HepG2 (cell line): ENCODE measurements around the gene CTNNA3.

Experiments used
- GABPA ChIP-seq, 2 experiments: IDR thresholded peaks; 2 replicates each; pipeline ENCODE4 v1.6.1; 2011 to 2016; ENCODE audit warnings: low read depth in 2 of 2, low read length in 1 of 2, missing biosample characterization in 1 of 2, missing genetic modification characterization in 1 of 2
- MED1 ChIP-seq: sonication (generic); formaldehyde crosslinking; IDR thresholded peaks from 2 replicates; pipeline ENCODE4 v1.4.0; 2020; ENCODE audit warnings: missing genetic modification reagents
- POLR2A ChIP-seq, 2 experiments: IDR thresholded peaks; 2 replicates each; pipeline ENCODE4 v1.6.1; 2011; ENCODE audit warnings: low read depth in 2 of 2, low read length in 2 of 2, mild to moderate bottlenecking in 1 of 2, moderate library complexity in 1 of 2; ENCODE audit not compliant: insufficient read depth in 1 of 2
- SRSF1 ChIP-seq: fragments of 200-400 bp; formaldehyde crosslinking; optimal IDR thresholded peaks from 2 replicates; pipeline ENCODE3; 2017; ENCODE audit warnings: mild to moderate bottlenecking, low read depth, low read length, moderate library complexity
- ZC3H4 ChIP-seq: sonication (generic); formaldehyde crosslinking; IDR thresholded peaks from 2 replicates; pipeline ENCODE4 v1.4.0; 2020; ENCODE audit warnings: missing genetic modification reagents, borderline replicate concordance
- ZNF530 ChIP-seq: sonication (generic); formaldehyde crosslinking; IDR thresholded peaks from 2 replicates; pipeline ENCODE4 v1.5.0; 2020; ENCODE audit warnings: low read depth, mild to moderate bottlenecking, missing genetic modification reagents
- ZSCAN20 ChIP-seq: sonication (generic); formaldehyde crosslinking; IDR thresholded peaks from 2 replicates; pipeline ENCODE4 v1.4.0; 2020; ENCODE audit warnings: missing genetic modification reagents, mild to moderate bottlenecking, borderline replicate concordance
- TF ChIP-seq, protein P1 (sequence below): sonication (generic); formaldehyde crosslinking; IDR thresholded peaks from 2 replicates; pipeline ENCODE4 v1.5.0; 2020; ENCODE audit warnings: mild to moderate bottlenecking, missing genetic modification reagents, moderate library complexity

DNA sequence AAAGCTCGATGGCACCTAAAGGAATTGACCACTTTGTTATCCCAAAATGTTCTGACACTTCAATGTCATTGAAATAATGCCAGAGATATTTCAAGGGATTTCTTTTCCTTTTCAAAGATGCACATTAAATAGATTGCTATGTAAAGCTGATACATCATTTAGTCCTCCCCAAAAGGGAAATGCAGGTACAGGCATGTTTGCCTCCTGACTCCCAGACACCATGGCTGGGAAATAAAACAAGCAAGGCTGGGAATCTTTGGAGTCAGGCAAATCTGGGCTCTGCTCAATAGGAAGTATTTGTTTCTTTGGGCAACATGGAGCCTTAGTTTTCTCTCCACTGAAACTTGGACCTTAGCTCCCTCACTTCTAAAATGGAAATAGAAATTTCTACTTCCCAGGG is 1000.9 kb downstream of the CTNNA3 start:
- no peak for TF ChIP-seq ZNF530
- TF ChIP-seq ZSCAN20 (CRISPR knock-in tag): no peak
- no peak for TF ChIP-seq MED1
- TF ChIP-seq ZC3H4 (CRISPR knock-in tag): no peak
- no peak for TF ChIP-seq SRSF1
- no peak for TF ChIP-seq POLR2A (IDR thresholded peaks at IDR 0.05; ENCODE audit: insufficient read depth in 1 of 2, low read depth in 2 of 2, low read length in 2 of 2)
- TF ChIP-seq, protein P1, sequence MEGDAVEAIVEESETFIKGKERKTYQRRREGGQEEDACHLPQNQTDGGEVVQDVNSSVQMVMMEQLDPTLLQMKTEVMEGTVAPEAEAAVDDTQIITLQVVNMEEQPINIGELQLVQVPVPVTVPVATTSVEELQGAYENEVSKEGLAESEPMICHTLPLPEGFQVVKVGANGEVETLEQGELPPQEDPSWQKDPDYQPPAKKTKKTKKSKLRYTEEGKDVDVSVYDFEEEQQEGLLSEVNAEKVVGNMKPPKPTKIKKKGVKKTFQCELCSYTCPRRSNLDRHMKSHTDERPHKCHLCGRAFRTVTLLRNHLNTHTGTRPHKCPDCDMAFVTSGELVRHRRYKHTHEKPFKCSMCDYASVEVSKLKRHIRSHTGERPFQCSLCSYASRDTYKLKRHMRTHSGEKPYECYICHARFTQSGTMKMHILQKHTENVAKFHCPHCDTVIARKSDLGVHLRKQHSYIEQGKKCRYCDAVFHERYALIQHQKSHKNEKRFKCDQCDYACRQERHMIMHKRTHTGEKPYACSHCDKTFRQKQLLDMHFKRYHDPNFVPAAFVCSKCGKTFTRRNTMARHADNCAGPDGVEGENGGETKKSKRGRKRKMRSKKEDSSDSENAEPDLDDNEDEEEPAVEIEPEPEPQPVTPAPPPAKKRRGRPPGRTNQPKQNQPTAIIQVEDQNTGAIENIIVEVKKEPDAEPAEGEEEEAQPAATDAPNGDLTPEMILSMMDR (CRISPR knock-in tag): no peak
- TF ChIP-seq GABPA (IDR thresholded peaks at IDR 0.05; ENCODE audit: low read depth, low read length): no peak
- TF ChIP-seq GABPA (CRISPR knock-in tag; IDR thresholded peaks at IDR 0.05; ENCODE audit: low read depth): no peak
